Progenitor cell of endocrine pancreas (in vitro differentiated cells): Measurements from ENCODE around the gene DBH. TPM values are rescaled to one million over a fixed set of nuclear protein-coding genes. Genes with fewer than 3 reads are reported as not detected.

Source experiments
- DNase-seq: peaks from one replicate; pipeline ENCODE4 v3.0.0; 2021; ENCODE audit warnings: low spot score; ENCODE audit not compliant: unreplicated experiment
- H3K27ac Mint-ChIP-seq: 2 replicates; pipeline ENCODE4 v1.8.0; 2021; ENCODE audit warnings: mild to moderate bottlenecking, moderate library complexity, mixed read lengths
- H3K27me3 Mint-ChIP-seq: 2 replicates; pipeline ENCODE4 v1.8.0; 2021; ENCODE audit warnings: mixed read lengths
- H3K36me3 Mint-ChIP-seq: 2 replicates; pipeline ENCODE4 v1.8.0; 2022; ENCODE audit warnings: mixed read lengths; ENCODE audit not compliant: insufficient read depth
- H3K4me1 Mint-ChIP-seq: 2 replicates; pipeline ENCODE4 v1.8.0; 2021; ENCODE audit warnings: low read depth, mixed read lengths
- H3K4me3 Mint-ChIP-seq: 2 replicates; pipeline ENCODE4 v1.8.0; 2021; ENCODE audit warnings: low read depth, mild to moderate bottlenecking, moderate library complexity, mixed read lengths
- H3K9me3 Mint-ChIP-seq: 2 replicates; pipeline ENCODE4 v1.8.0; 2021; ENCODE audit warnings: low read depth, mixed read lengths
- CTCF ChIP-seq: fragments of 200-600 bp; sonication (generic); IDR thresholded peaks from one replicate; pipeline ENCODE4 v1.5.0; 2021; ENCODE audit warnings: antibody characterized with exemption, mild to moderate bottlenecking; ENCODE audit not compliant: unreplicated experiment
- total RNA-seq: library from RNA; stranded (reverse); gene quantifications from 2 replicates; pipeline ENCODE4 v1.2.1, GENCODE V29; 2021

Gene DBH
- total RNA-seq, 1 donor from 2014 or later, result not detected

GRCh38 chr9:133704711-133705181, 68.6 kb downstream of the DBH start:
- Mint-ChIP-seq H3K9me3 (no peaks in the 10 kb centered on the region), H3K4me1 (no peaks in the 10 kb centered on the region), H3K27me3 (peaks cover 13% of the 10 kb centered on the region), H3K27ac (no peak overlapping the region), H3K36me3 (no peaks in the 10 kb centered on the region), H3K4me3 (no peak overlapping the region)
- no peak for DNase-seq
- no peak for TF ChIP-seq CTCF

- no peak overlapping the region for H3K27ac Mint-ChIP-seq
- no peaks in the 10 kb centered on the region for H3K9me3 Mint-ChIP-seq
- no peaks in the 10 kb centered on the region for H3K4me1 Mint-ChIP-seq
- H3K4me3 Mint-ChIP-seq, result no peak overlapping the region
- no peaks in the 10 kb centered on the region for H3K36me3 Mint-ChIP-seq
- peaks cover 13% of the 10 kb centered on the region for H3K27me3 Mint-ChIP-seq
- DNase-seq, result no peak
- no peak for TF ChIP-seq CTCF
Observed at GRCh38 chr9:133705576-133705975, 69.4 kb downstream of the DBH start.

GRCh38 chr9:133706307-133707050, 70.3 kb downstream of the DBH start:
- no peaks in the 10 kb centered on the region for H3K9me3 Mint-ChIP-seq

GRCh38 chr9:133707065-133707762, 71.1 kb downstream of the DBH start:
- Mint-ChIP-seq H3K4me1 (no peaks in the 10 kb centered on the region), H3K27ac (no peak overlapping the region), H3K36me3 (no peaks in the 10 kb centered on the region), H3K27me3 (peaks cover 7% of the 10 kb centered on the region), H3K4me3 (no peak overlapping the region), H3K9me3 (no peaks in the 10 kb centered on the region)
- DNase-seq, result no peak
- no peak for TF ChIP-seq CTCF

More at GRCh38 chr9:133706307-133707050, 70.3 kb downstream of the DBH start:
- Mint-ChIP-seq H3K27me3 (peaks cover 10% of the 10 kb centered on the region), H3K36me3 (no peaks in the 10 kb centered on the region), H3K4me1 (no peaks in the 10 kb centered on the region), H3K27ac (no peak overlapping the region), H3K4me3 (no peak overlapping the region)
- DNase-seq, result no peak
- no peak for TF ChIP-seq CTCF

- no peak for DNase-seq
- no peaks in the 10 kb centered on the region for H3K9me3 Mint-ChIP-seq
- TF ChIP-seq CTCF, result no peak
- H3K27me3 Mint-ChIP-seq, result peaks cover 7% of the 10 kb centered on the region
- no peak overlapping the region for H3K4me3 Mint-ChIP-seq
- no peaks in the 10 kb centered on the region for H3K36me3 Mint-ChIP-seq
- H3K4me1 Mint-ChIP-seq, result no peaks in the 10 kb centered on the region
- H3K27ac Mint-ChIP-seq, result no peak overlapping the region
Observed at GRCh38 chr9:133707763-133708245, 71.6 kb downstream of the DBH start.
